ENCODE measurements around the gene ROGDI.

Gene ROGDI

GRCh38 chr16:4765511-4766474 is 36.6 kb downstream of the ROGDI start:
- DNase-seq: no peak

GRCh38 chr16:4763791-4764190 is 38.6 kb downstream of the ROGDI start:
- DNase-seq: no peak

- no peak for DNase-seq
Observed at GRCh38 chr16:4762205-4762604, 40.2 kb downstream of the ROGDI start.

- DNase-seq: no peak
Observed at GRCh38 chr16:4760221-4760910, 42.1 kb downstream of the ROGDI start.

GRCh38 chr16:4755687-4756086 is 46.7 kb downstream of the ROGDI start:
- DNase-seq: no peak

- DNase-seq: no peak
Observed at GRCh38 chr16:4754865-4755264, 47.6 kb downstream of the ROGDI start.

GRCh38 chr16:4753227-4753626 is 49.2 kb downstream of the ROGDI start:
- no peak for DNase-seq

- no peak for DNase-seq
Observed at GRCh38 chr16:4752351-4753100, 49.9 kb downstream of the ROGDI start.

- DNase-seq: no peak
Observed at GRCh38 chr16:4750896-4751295, 51.5 kb downstream of the ROGDI start.

- no peak for DNase-seq
Observed at GRCh38 chr16:4749700-4750257, 52.7 kb downstream of the ROGDI start.

GRCh38 chr16:4748682-4749411 is 53.6 kb downstream of the ROGDI start:
- no peak for DNase-seq

- DNase-seq: no peak
Observed at GRCh38 chr16:4747906-4748681, 54.3 kb downstream of the ROGDI start.

GRCh38 chr16:4746991-4747574 is 55.4 kb downstream of the ROGDI start:
- DNase-seq: no peak

All from CD4-positive, alpha-beta T cell treated with Interleukin-12 subunit alpha and Interleukin-12 subunit beta, for 1 hour (primary cell).